Endothelial cell of umbilical vein (primary cell): ENCODE measurements around the gene TMEM145. TPM values are rescaled to one million over a fixed set of nuclear protein-coding genes. Genes with fewer than 3 reads are reported as not detected.

ENCODE experiments used
- BruUV-seq: library from RNA; stranded (reverse); fragments of 400-500 nt; replicated peaks from 2 replicates; lab custom pipeline; 2021; lab: Mats Ljungman, UMichigan
- CTCF ChIA-PET: fragments of 300-600, 350-600 bp; sonication (Branson Sonifier 250); formaldehyde crosslinking; loops from one replicate; lab custom pipeline; 2021; ENCODE audit warnings: antibody characterized with exemption, inconsistent platforms; lab: Charles Lee
- POLR2A ChIA-PET: fragments of 300-600, 350-600 bp; sonication (Branson Sonifier 250); formaldehyde crosslinking; loops from one replicate; lab custom pipeline; 2021; ENCODE audit warnings: antibody characterized with exemption, inconsistent platforms; lab: Charles Lee
- DNase-seq: peaks from one replicate; pipeline ENCODE4 v3.0.0-alpha.2; 2011; ENCODE audit warnings: low read depth, low spot score
- FAIRE-seq: peaks from 2 replicates; lab custom pipeline; 2011; peaks lifted over from hg19 to GRCh38; lab: Jason Lieb, UNC
- H2AFZ ChIP-seq: 2 replicates; pipeline ENCODE4 v1.6.0; 2012; ENCODE audit warnings: low read depth, low read length, control low read depth, inconsistent platforms
- H3K27ac ChIP-seq: 2 replicates; pipeline ENCODE4 v1.5.1; 2011; ENCODE audit warnings: low read depth, mild to moderate bottlenecking, control low read depth, low read length, moderate library complexity; ENCODE audit not compliant: insufficient read depth
- H3K27me3 ChIP-seq, 2 experiments: 2 replicates each; pipeline versions ENCODE4 v1.6.0 to v1.6.1; 2011; ENCODE audit warnings: low read length in 2 of 2, mixed read lengths in 1 of 2; ENCODE audit not compliant: control insufficient read depth in 2 of 2, insufficient read depth in 2 of 2
- H3K36me3 ChIP-seq, 2 experiments: 2 replicates in 1 of 2; 3 replicates in 1 of 2; pipeline ENCODE4 v1.5.1; 2011; ENCODE audit warnings: low read length in 2 of 2, mild to moderate bottlenecking in 1 of 2, moderate library complexity in 1 of 2; ENCODE audit not compliant: control insufficient read depth in 2 of 2, insufficient read depth in 2 of 2; ENCODE audit errors: extremely low read depth in 1 of 2
- H3K4me1 ChIP-seq: 3 replicates; pipeline ENCODE4 v1.5.1; 2011; ENCODE audit warnings: mild to moderate bottlenecking, low read length; ENCODE audit not compliant: control insufficient read depth, insufficient read depth; ENCODE audit errors: extremely low read depth
- H3K4me2 ChIP-seq: 2 replicates; pipeline ENCODE4 v1.6.1; 2011; ENCODE audit warnings: low read length, control low read depth, mixed read lengths; ENCODE audit not compliant: insufficient read depth
- H3K4me3 ChIP-seq, 3 experiments: fragments of 200-600 bp in 1 of 3; sonication (generic), shearing (Covaris generic) in 1 of 3; replicated peaks in 1 of 3; 2 replicates each; pipeline ENCODE4 v1.5.1; 2011 to 2016; ENCODE audit warnings: control low read depth in 3 of 3, low read length in 3 of 3, mild to moderate bottlenecking in 2 of 3, inconsistent platforms in 1 of 3, low read depth in 1 of 3, moderate library complexity in 1 of 3; ENCODE audit not compliant: insufficient read depth in 1 of 3
- H3K79me2 ChIP-seq: 2 replicates; pipeline ENCODE4 v1.6.0; 2012; ENCODE audit warnings: low read length, inconsistent platforms; ENCODE audit not compliant: control insufficient read depth, insufficient read depth
- H3K9ac ChIP-seq: replicated peaks from 2 replicates; pipeline ENCODE3; 2011; ENCODE audit warnings: low read length, control low read depth; ENCODE audit not compliant: insufficient read depth; ENCODE audit errors: extremely low read depth
- H3K9me1 ChIP-seq: replicated peaks from 3 replicates; pipeline ENCODE4 v1.6.0; 2011; ENCODE audit warnings: mild to moderate bottlenecking, low read length; ENCODE audit not compliant: control insufficient read depth, insufficient read depth; ENCODE audit errors: extremely low read depth
- H3K9me3 ChIP-seq: replicated peaks from 2 replicates; pipeline ENCODE4 v1.5.1; 2012; ENCODE audit warnings: low read length, inconsistent platforms; ENCODE audit not compliant: control insufficient read depth, insufficient read depth
- H4K20me1 ChIP-seq: replicated peaks from 2 replicates; pipeline ENCODE3; 2011; ENCODE audit warnings: mild to moderate bottlenecking, low read length; ENCODE audit not compliant: control insufficient read depth, insufficient read depth; ENCODE audit errors: extremely low read depth
- EZH2 ChIP-seq: IDR thresholded peaks from 2 replicates; pipeline ENCODE4 v1.6.1; 2012; ENCODE audit warnings: borderline replicate concordance, low read depth, mild to moderate bottlenecking, moderate library complexity, low read length, inconsistent platforms; ENCODE audit not compliant: severe bottlenecking
- FOS ChIP-seq: IDR thresholded peaks from 2 replicates; pipeline ENCODE4 v1.6.1; 2011; ENCODE audit warnings: mild to moderate bottlenecking, low read length, moderate library complexity, borderline replicate concordance; ENCODE audit not compliant: insufficient read depth
- GATA2 ChIP-seq: IDR thresholded peaks from 2 replicates; pipeline ENCODE4 v1.7.0; 2011; ENCODE audit warnings: low read depth, mild to moderate bottlenecking, moderate library complexity, mixed read lengths, low read length; ENCODE audit not compliant: insufficient read length, insufficient read depth
- JUN ChIP-seq: IDR thresholded peaks from 2 replicates; pipeline ENCODE4 v1.6.1; 2011; ENCODE audit warnings: borderline replicate concordance, low read depth; ENCODE audit not compliant: insufficient read length, insufficient read depth
- MYC ChIP-seq: IDR thresholded peaks from one replicate; pipeline ENCODE4 v1.6.1; 2011; ENCODE audit warnings: mild to moderate bottlenecking, low read depth, low read length
- POLR2A ChIP-seq: IDR thresholded peaks from 2 replicates; pipeline ENCODE4 v1.6.1; 2012; ENCODE audit warnings: low read depth, mild to moderate bottlenecking, control low read depth, low read length
- POLR2AphosphoS5 ChIP-seq: IDR thresholded peaks from 2 replicates; pipeline ENCODE4 v1.6.1; 2012; ENCODE audit warnings: low read depth, mild to moderate bottlenecking, control low read depth, low read length, moderate library complexity; ENCODE audit not compliant: insufficient read depth
- dilution Hi-C: fragments of 300-500 bp; cut with MboI; formaldehyde crosslinking; loops from one replicate; pipeline ENCODE4 v1.15.0; 2019; ENCODE audit warnings: low sequenced_read_pairs; ENCODE audit not compliant: extremely low pct_ligation_motif_present
- intact Hi-C: fragments of 100-400 bp; cut with micrococcal nuclease; formaldehyde crosslinking; loops from one replicate; pipeline ENCODE4 v1.10.0; 2022
- polyA plus RNA-seq, 4 experiments: library from polyadenylated mRNA; depleted of rRNA in 3 of 4; stranded (reverse) in 3 of 4; unstranded in 1 of 4; fragments of >200 nt; gene quantifications; 2 replicates each; pipeline versions ENCODE4 v1.2.1 to v1.2.3, GENCODE V29; 2011 to 2012; ENCODE audit warnings: missing spikeins in 1 of 4
- total RNA-seq: library from RNA; stranded (reverse); gene quantifications from 2 replicates; pipeline ENCODE4 v1.2.3, GENCODE V29; 2021
- TF ChIP-seq, protein P1 (sequence below): IDR thresholded peaks from 2 replicates; pipeline ENCODE4 v1.6.1; 2011; ENCODE audit not compliant: insufficient read depth, insufficient read length
- TF ChIP-seq, protein P2 (sequence below), 2 donors: IDR thresholded peaks; 1 replicate in 1 of 2; 2 replicates in 1 of 2; pipeline ENCODE4 v1.5.1; 2011; ENCODE audit warnings: low read length in 2 of 2, mild to moderate bottlenecking in 2 of 2, moderate library complexity in 2 of 2, control low read depth in 1 of 2, inconsistent platforms in 1 of 2, low read depth in 1 of 2; ENCODE audit not compliant: insufficient read depth in 1 of 2; ENCODE audit errors: extremely low read depth in 1 of 2

TMEM145 gene
- total and polyA plus RNA-seq, 2 donors (not counting 3 experiments of a cell fraction or from before 2014, with no cell fraction given), result not detected

DNA sequence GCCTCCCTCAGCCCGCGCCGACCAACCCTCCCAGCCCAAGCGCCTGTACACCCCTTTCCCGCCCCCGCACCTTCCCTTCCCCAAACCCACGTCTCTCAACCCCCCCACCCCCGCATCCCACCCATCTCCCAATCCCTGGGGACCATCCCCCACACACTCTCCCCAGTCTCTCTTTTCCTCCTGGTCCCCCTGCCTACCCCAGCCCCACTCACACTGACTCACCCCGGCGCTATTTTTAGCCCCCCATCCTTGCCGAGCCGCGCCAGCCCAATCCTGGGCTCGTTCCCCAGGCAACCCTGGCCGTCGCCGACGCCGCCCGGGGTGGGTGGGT, 32.3 kb upstream of the TMEM145 start:
- no peak for TF ChIP-seq JUN
- TF ChIP-seq, protein P1, sequence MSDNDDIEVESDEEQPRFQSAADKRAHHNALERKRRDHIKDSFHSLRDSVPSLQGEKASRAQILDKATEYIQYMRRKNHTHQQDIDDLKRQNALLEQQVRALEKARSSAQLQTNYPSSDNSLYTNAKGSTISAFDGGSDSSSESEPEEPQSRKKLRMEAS, result no peak
- no peak for TF ChIP-seq EZH2
- TF ChIP-seq FOS, result no peak
- TF ChIP-seq, protein P2, sequence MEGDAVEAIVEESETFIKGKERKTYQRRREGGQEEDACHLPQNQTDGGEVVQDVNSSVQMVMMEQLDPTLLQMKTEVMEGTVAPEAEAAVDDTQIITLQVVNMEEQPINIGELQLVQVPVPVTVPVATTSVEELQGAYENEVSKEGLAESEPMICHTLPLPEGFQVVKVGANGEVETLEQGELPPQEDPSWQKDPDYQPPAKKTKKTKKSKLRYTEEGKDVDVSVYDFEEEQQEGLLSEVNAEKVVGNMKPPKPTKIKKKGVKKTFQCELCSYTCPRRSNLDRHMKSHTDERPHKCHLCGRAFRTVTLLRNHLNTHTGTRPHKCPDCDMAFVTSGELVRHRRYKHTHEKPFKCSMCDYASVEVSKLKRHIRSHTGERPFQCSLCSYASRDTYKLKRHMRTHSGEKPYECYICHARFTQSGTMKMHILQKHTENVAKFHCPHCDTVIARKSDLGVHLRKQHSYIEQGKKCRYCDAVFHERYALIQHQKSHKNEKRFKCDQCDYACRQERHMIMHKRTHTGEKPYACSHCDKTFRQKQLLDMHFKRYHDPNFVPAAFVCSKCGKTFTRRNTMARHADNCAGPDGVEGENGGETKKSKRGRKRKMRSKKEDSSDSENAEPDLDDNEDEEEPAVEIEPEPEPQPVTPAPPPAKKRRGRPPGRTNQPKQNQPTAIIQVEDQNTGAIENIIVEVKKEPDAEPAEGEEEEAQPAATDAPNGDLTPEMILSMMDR (IDR thresholded peaks at IDR 0.05; ENCODE audit: extremely low read depth in 1 of 2, insufficient read depth in 1 of 2, low read depth in 1 of 2, low read length in 2 of 2), result no peak
- TF ChIP-seq MYC, result no peak
- no peak for TF ChIP-seq POLR2AphosphoS5
- no peak for TF ChIP-seq POLR2A
- TF ChIP-seq GATA2, result no peak
- no peaks in the 10 kb centered on the region for H3K9me3 ChIP-seq
- H3K4me2 ChIP-seq, result peak overlapping the region; percentile 79
- peak; percentile 39 for DNase-seq
- H3K27ac ChIP-seq, result peak overlapping the region; percentile 22
- peaks cover 60% of the 10 kb centered on the region for H3K4me1 ChIP-seq
- H2AFZ ChIP-seq, result no peak overlapping the region
- CTCF ChIA-PET, result interaction anchor here (1.4 to 7.4 kb wide), 3 partner anchors 10 to 34 kb away, joined by 5 to 365 read pairs (median 24); partner anchors contain the start of genes CIC and GSK3A
- BruUV-seq, result no TSS peak
- H3K79me2 ChIP-seq, result peaks cover 26% of the 10 kb centered on the region
- no peak for FAIRE-seq
- no peaks in the 10 kb centered on the region for H3K9me1 ChIP-seq
- H3K36me3 ChIP-seq, result no peaks in the 10 kb centered on the region
- H3K4me3 ChIP-seq, result peak overlapping the region; percentile 61 to 74 (median 70)
- intact Hi-C loops, result loop anchor here (1.0 to 2.0 kb wide), 7 partner anchors 12 to 168 kb away; partner anchors contain the start of genes DEDD2, ERF, MEGF8 and POU2F2
- no peak overlapping the region for H3K9ac ChIP-seq
- dilution Hi-C loops, result no loop called here
- no peaks in the 10 kb centered on the region for H4K20me1 ChIP-seq
- POLR2A ChIA-PET, result interaction anchor here (1.8 kb wide), 1 partner anchor 38 kb away, joined by 11 read pairs; the partner anchor contains the start of gene GSK3A
- no peaks in the 10 kb centered on the region for H3K27me3 ChIP-seq
